Memory B cell (primary cell): Measurements from ENCODE around the gene SPATA24.
"Not testable (repeated sequence)": the region's sequence is repeated elsewhere in the genome, so short reads cannot be mapped to it uniquely, and the experiment has no call there.

Experiments used
- ATAC-seq: fragments of 150-1000 bp; cut with Tn5 transposase; 2 replicates; pipeline ENCODE4 v1.10.0; 2021; ENCODE audit warnings: low read depth, mild to moderate bottlenecking, moderate library complexity
- DNase-seq, 2 donors: peaks; one replicate each; pipeline ENCODE4 v3.0.0; 2022; ENCODE audit warnings: low spot score in 2 of 2
- H3K27ac Mint-ChIP-seq: one replicate; pipeline ENCODE4 v1.8.0; 2022; ENCODE audit warnings: mild to moderate bottlenecking, moderate library complexity, mixed read lengths
- H3K27me3 Mint-ChIP-seq: one replicate; pipeline ENCODE4 v1.8.0; 2022; ENCODE audit warnings: mixed read lengths
- H3K36me3 Mint-ChIP-seq: one replicate; pipeline ENCODE4 v1.8.0; 2022; ENCODE audit warnings: mild to moderate bottlenecking, mixed read lengths
- H3K4me1 Mint-ChIP-seq: one replicate; pipeline ENCODE4 v1.8.0; 2022; ENCODE audit warnings: mixed read lengths
- H3K4me3 Mint-ChIP-seq: one replicate; pipeline ENCODE4 v1.8.0; 2022; ENCODE audit warnings: mild to moderate bottlenecking, moderate library complexity, mixed read lengths
- H3K9me3 Mint-ChIP-seq: one replicate; pipeline ENCODE4 v1.8.0; 2022; ENCODE audit warnings: mixed read lengths

SPATA24 gene

GRCh38 chr5:139394654-139395566 is 9.0 kb downstream of the SPATA24 start, which contains the start of gene PROB1:
PROB1 (minus strand) TSS chr5:139395104; CDS start chr5:139395081, 23 bp downstream.
- no peak for ATAC-seq

GRCh38 chr5:139394123-139394653 is 9.7 kb downstream of the SPATA24 start:
- no peaks in the 10 kb centered on the region for H3K9me3 Mint-ChIP-seq
- H3K27ac Mint-ChIP-seq: no peak overlapping the region
- peak; percentile 54 to 65 for DNase-seq
- ATAC-seq: peak; percentile 10
- H3K4me1 Mint-ChIP-seq: peaks cover 35% of the 10 kb centered on the region
- no peaks in the 10 kb centered on the region for H3K27me3 Mint-ChIP-seq
- peaks cover 2% of the 10 kb centered on the region for H3K36me3 Mint-ChIP-seq
- H3K4me3 Mint-ChIP-seq: peak overlapping the region; percentile 94

More at GRCh38 chr5:139394654-139395566, 9.0 kb downstream of the SPATA24 start, which contains the start of gene PROB1:
- H3K9me3 Mint-ChIP-seq: no peaks in the 10 kb centered on the region
- H3K4me3 Mint-ChIP-seq: peak within 1 kb of the TSS; percentile 94
- no peaks in the 10 kb centered on the region for H3K27me3 Mint-ChIP-seq
- peaks cover 6% of the 10 kb centered on the region for H3K36me3 Mint-ChIP-seq
- H3K4me1 Mint-ChIP-seq: peaks cover 32% of the 10 kb centered on the region
- H3K27ac Mint-ChIP-seq: no peak within 1 kb of the TSS
- DNase-seq: no peak

- ATAC-seq: no peak
- Mint-ChIP-seq H3K36me3 (peaks cover 1% of the 10 kb centered on the region), H3K27ac (no peak overlapping the region), H3K4me1 (peaks cover 36% of the 10 kb centered on the region), H3K9me3 (no peaks in the 10 kb centered on the region), H3K4me3 (peak overlapping the region; percentile 94), H3K27me3 (no peaks in the 10 kb centered on the region)
- DNase-seq: no peak
These were observed 10.3 kb downstream of the SPATA24 start for GRCh38 chr5:139393497-139394122.

- Mint-ChIP-seq H3K27ac (peak overlapping the region; percentile 73), H3K27me3 (no peaks in the 10 kb centered on the region), H3K9me3 (no peaks in the 10 kb centered on the region), H3K36me3 (peaks cover 1% of the 10 kb centered on the region), H3K4me3 (peak overlapping the region; percentile 94), H3K4me1 (peaks cover 42% of the 10 kb centered on the region)
- DNase-seq (peak; percentile 86 to 91), ATAC-seq (peak; percentile 63)
These were observed 11.0 kb downstream of the SPATA24 start for GRCh38 chr5:139392678-139393496.

- peak overlapping the region; percentile 91 for H3K27ac Mint-ChIP-seq
- peaks cover 45% of the 10 kb centered on the region for H3K4me1 Mint-ChIP-seq
- DNase-seq: no peak
- peak; percentile 10 for ATAC-seq
- no peaks in the 10 kb centered on the region for H3K9me3 Mint-ChIP-seq
- H3K36me3 Mint-ChIP-seq: peaks cover 1% of the 10 kb centered on the region
- no peaks in the 10 kb centered on the region for H3K27me3 Mint-ChIP-seq
- peak overlapping the region; percentile 94 for H3K4me3 Mint-ChIP-seq
These were observed 11.6 kb downstream of the SPATA24 start for GRCh38 chr5:139392324-139392677.

GRCh38 chr5:139391570-139392323 is 12.1 kb downstream of the SPATA24 start:
- H3K9me3 Mint-ChIP-seq: no peaks in the 10 kb centered on the region
- ATAC-seq: no peak
- H3K36me3 Mint-ChIP-seq: peaks cover 1% of the 10 kb centered on the region
- H3K27ac Mint-ChIP-seq: peak overlapping the region; percentile 91
- H3K27me3 Mint-ChIP-seq: no peaks in the 10 kb centered on the region
- peak overlapping the region; percentile 92 for H3K4me3 Mint-ChIP-seq
- no peak for DNase-seq
- peaks cover 44% of the 10 kb centered on the region for H3K4me1 Mint-ChIP-seq

GRCh38 chr5:139390639-139391569 is 13.0 kb downstream of the SPATA24 start:
- DNase-seq (no peak), ATAC-seq (no peak)
- peak overlapping the region; percentile 92 for H3K4me3 Mint-ChIP-seq
- no peaks in the 10 kb centered on the region for H3K9me3 Mint-ChIP-seq
- peaks cover 43% of the 10 kb centered on the region for H3K4me1 Mint-ChIP-seq
- peaks cover 1% of the 10 kb centered on the region for H3K36me3 Mint-ChIP-seq
- H3K27ac Mint-ChIP-seq: peak overlapping the region; percentile 91
- H3K27me3 Mint-ChIP-seq: no peaks in the 10 kb centered on the region

- Mint-ChIP-seq H3K36me3 (peaks cover 1% of the 10 kb centered on the region), H3K9me3 (no peaks in the 10 kb centered on the region), H3K4me1 (peaks cover 49% of the 10 kb centered on the region), H3K27ac (peak within 1 kb of the TSS; percentile 91), H3K4me3 (peak within 1 kb of the TSS; percentile 90), H3K27me3 (no peaks in the 10 kb centered on the region)
- DNase-seq: peak; percentile 66 to 74
- ATAC-seq: peak; percentile 66
These were observed 13.9 kb downstream of the SPATA24 start, which contains the start of gene MZB1 for GRCh38 chr5:139389701-139390638. MZB1 (minus strand) TSS chr5:139389913; CDS start chr5:139389856, 57 bp downstream.

- Mint-ChIP-seq H3K4me1 (peaks cover 59% of the 10 kb centered on the region), H3K36me3 (peaks cover 1% of the 10 kb centered on the region), H3K9me3 (no peaks in the 10 kb centered on the region), H3K27me3 (no peaks in the 10 kb centered on the region), H3K27ac (peak overlapping the region; percentile 91), H3K4me3 (peak overlapping the region; percentile 90)
- peak; percentile 63 to 70 for DNase-seq
- peak; percentile 41 for ATAC-seq
These were observed 15.6 kb downstream of the SPATA24 start for GRCh38 chr5:139388198-139388821.

GRCh38 chr5:139387611-139388197 is 16.2 kb downstream of the SPATA24 start:
- Mint-ChIP-seq H3K27ac (peak overlapping the region; percentile 91), H3K4me1 (peaks cover 60% of the 10 kb centered on the region), H3K36me3 (peaks cover 1% of the 10 kb centered on the region), H3K27me3 (no peaks in the 10 kb centered on the region), H3K9me3 (no peaks in the 10 kb centered on the region), H3K4me3 (peak overlapping the region; percentile 90)
- no peak for DNase-seq
- no peak for ATAC-seq

- not testable (repeated sequence) for H3K36me3 Mint-ChIP-seq
These were observed 16.9 kb downstream of the SPATA24 start for GRCh38 chr5:139386956-139387355.

More at GRCh38 chr5:139386956-139387355, 16.9 kb downstream of the SPATA24 start:
- Mint-ChIP-seq H3K4me1 (peaks cover 67% of the 10 kb centered on the region), H3K4me3 (peak overlapping the region; percentile 51), H3K27ac (peak overlapping the region; percentile 91)
- H3K27me3 Mint-ChIP-seq, DNase-seq, H3K9me3 Mint-ChIP-seq, ATAC-seq: not testable (repeated sequence)
